ENCODE data around the gene TSPAN14.

The TSPAN14 gene

GRCh38 chr10:80448209-80448942 is 5.7 kb upstream of the TSPAN14 start:
- Histone ChIP-seq H3K36me3 (ENCODE audit: control insufficient read depth, insufficient read depth, low read length) (no peaks in the 10 kb centered on the region), H3K4me3 (replicated peaks; ENCODE audit: low read depth, low read length) (no peak overlapping the region), H3K27me3 (replicated peaks; ENCODE audit: control insufficient read depth, insufficient read depth, low read length) (no peaks in the 10 kb centered on the region)
- no peak for TF ChIP-seq CTCF (IDR thresholded peaks at IDR 0.05; ENCODE audit: insufficient read depth, low read length, poor library complexity, severe bottlenecking)
- no peak for DNase-seq (ENCODE audit: extremely low read depth, insufficient read length)

GRCh38 chr10:80449520-80449919 is 4.6 kb upstream of the TSPAN14 start:
- H3K4me3 ChIP-seq (replicated peaks; ENCODE audit: low read depth, low read length) = no peak overlapping the region
- no peak for TF ChIP-seq CTCF (IDR thresholded peaks at IDR 0.05; ENCODE audit: insufficient read depth, low read length, poor library complexity, severe bottlenecking)
- no peak for DNase-seq (ENCODE audit: extremely low read depth, insufficient read length)
- no peaks in the 10 kb centered on the region for H3K27me3 ChIP-seq (replicated peaks; ENCODE audit: control insufficient read depth, insufficient read depth, low read length)
- no peaks in the 10 kb centered on the region for H3K36me3 ChIP-seq (ENCODE audit: control insufficient read depth, insufficient read depth, low read length)

GRCh38 chr10:80451132-80451531 is 3.0 kb upstream of the TSPAN14 start:
- no peaks in the 10 kb centered on the region for H3K36me3 ChIP-seq (ENCODE audit: control insufficient read depth, insufficient read depth, low read length)
- no peaks in the 10 kb centered on the region for H3K27me3 ChIP-seq (replicated peaks; ENCODE audit: control insufficient read depth, insufficient read depth, low read length)
- DNase-seq (ENCODE audit: extremely low read depth, insufficient read length) = no peak
- no peak overlapping the region for H3K4me3 ChIP-seq (replicated peaks; ENCODE audit: low read depth, low read length)
- no peak for TF ChIP-seq CTCF (IDR thresholded peaks at IDR 0.05; ENCODE audit: insufficient read depth, low read length, poor library complexity, severe bottlenecking)

DNA sequence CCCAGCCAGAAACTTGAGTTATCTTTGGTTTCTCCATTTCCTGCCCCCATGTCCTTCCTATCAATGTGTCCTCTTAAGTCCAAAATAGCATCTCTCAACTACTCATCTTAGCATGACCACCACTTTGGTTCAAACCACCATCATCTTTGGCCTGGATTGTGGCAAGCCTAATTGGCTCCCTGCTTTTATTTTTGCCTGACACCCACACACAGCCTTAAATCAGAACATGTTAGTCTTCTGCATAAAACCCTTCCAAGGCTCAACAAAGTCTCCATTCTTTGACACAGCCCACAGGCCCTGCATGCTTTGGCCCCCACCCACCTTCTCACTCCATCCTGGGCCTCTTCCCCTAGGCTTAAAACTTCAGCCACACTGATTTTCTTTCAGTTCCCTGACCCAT is 2.0 kb upstream of the TSPAN14 start:
- Histone ChIP-seq H3K4me3 (replicated peaks; ENCODE audit: low read depth, low read length) (no peak overlapping the region), H3K27me3 (replicated peaks; ENCODE audit: control insufficient read depth, insufficient read depth, low read length) (no peaks in the 10 kb centered on the region), H3K36me3 (ENCODE audit: control insufficient read depth, insufficient read depth, low read length) (no peaks in the 10 kb centered on the region)
- no peak for DNase-seq (ENCODE audit: extremely low read depth, insufficient read length)
- no peak for TF ChIP-seq CTCF (IDR thresholded peaks at IDR 0.05; ENCODE audit: insufficient read depth, low read length, poor library complexity, severe bottlenecking)

GRCh38 chr10:80452640-80453039 is 1.5 kb upstream of the TSPAN14 start:
- Histone ChIP-seq H3K4me3 (replicated peaks; ENCODE audit: low read depth, low read length) (no peak overlapping the region), H3K36me3 (ENCODE audit: control insufficient read depth, insufficient read depth, low read length) (no peaks in the 10 kb centered on the region), H3K27me3 (replicated peaks; ENCODE audit: control insufficient read depth, insufficient read depth, low read length) (no peaks in the 10 kb centered on the region)
- TF ChIP-seq CTCF (IDR thresholded peaks at IDR 0.05; ENCODE audit: insufficient read depth, low read length, poor library complexity, severe bottlenecking) = no peak
- DNase-seq (ENCODE audit: extremely low read depth, insufficient read length) = no peak
